Activated B cell treated with CpG ODN at 0.5 μM for 24 hours (primary cell): ENCODE measurements around the gene HOXC11. TPM values are rescaled to one million over a fixed set of nuclear protein-coding genes. Genes with fewer than 3 reads are reported as not detected.

ENCODE experiments used
- ATAC-seq: fragments of 200-7000 bp; cut with Tn5 transposase; one replicate; pipeline ENCODE4 v1.10.0; 2021; ENCODE audit warnings: low read depth, mild to moderate bottlenecking, moderate library complexity
- CTCF ChIA-PET: fragments of 350-600 bp; sonication (Branson Sonifier 250); formaldehyde crosslinking; loops from one replicate; lab custom pipeline; 2021; ENCODE audit warnings: antibody characterized with exemption; lab: Charles Lee
- POLR2A ChIA-PET: fragments of 350-600 bp; sonication (Branson Sonifier 250); formaldehyde crosslinking; loops from one replicate; lab custom pipeline; 2021; ENCODE audit warnings: antibody characterized with exemption; lab: Charles Lee
- DNase-seq: peaks from one replicate; pipeline ENCODE4 v3.0.0; 2022
- H3K27ac Mint-ChIP-seq: one replicate; pipeline ENCODE4 v1.8.0; 2020; ENCODE audit warnings: mixed read lengths
- H3K27me3 Mint-ChIP-seq: one replicate; pipeline ENCODE4 v1.8.0; 2021; ENCODE audit warnings: mixed read lengths
- H3K36me3 Mint-ChIP-seq: one replicate; pipeline ENCODE4 v1.8.0; 2021; ENCODE audit warnings: low read depth, mixed read lengths
- H3K4me1 Mint-ChIP-seq: one replicate; pipeline ENCODE4 v1.8.0; 2021; ENCODE audit warnings: mixed read lengths
- H3K4me3 Mint-ChIP-seq: one replicate; pipeline ENCODE4 v1.8.0; 2020; ENCODE audit warnings: mild to moderate bottlenecking, mixed read lengths
- H3K9me3 Mint-ChIP-seq: one replicate; pipeline ENCODE4 v1.8.0; 2020; ENCODE audit warnings: mixed read lengths
- CTCF ChIP-seq: fragments of 200-600 bp; IDR thresholded peaks from one replicate; pipeline ENCODE4 v1.8.0; 2022; ENCODE audit warnings: antibody characterized with exemption, mild to moderate bottlenecking
- intact Hi-C: fragments of 100-400 bp; cut with micrococcal nuclease; formaldehyde crosslinking; loops from one replicate; pipeline ENCODE4 v1.15.1; 2024
- total RNA-seq: library from RNA; stranded (reverse); gene quantifications from 2 replicates; pipeline ENCODE4 v1.2.3, GENCODE V29; 2022

HOXC11 gene
- total RNA-seq, 1 donor from 2014 or later, result not detected

GRCh38 chr12:53974084-53975063 is 1.4 kb downstream of the HOXC11 start, which contains the start of gene HOTAIR:
Gene HOTAIR, minus strand, starts transcription at chr12:53974954.
- DNase-seq (no peak), ATAC-seq (peak; percentile 45)
- Mint-ChIP-seq H3K27me3 (peaks cover 71% of the 10 kb centered on the region), H3K36me3 (no peaks in the 10 kb centered on the region), H3K27ac (peak within 1 kb of the TSS; percentile 50), H3K9me3 (peaks cover 4% of the 10 kb centered on the region), H3K4me3 (peak within 1 kb of the TSS; percentile 66), H3K4me1 (peaks cover 15% of the 10 kb centered on the region)
- no peak for TF ChIP-seq CTCF
- POLR2A ChIA-PET, result no interaction called here
- CTCF ChIA-PET, result no interaction called here
- intact Hi-C loops, result loop anchor here (2.0 to 5.0 kb wide), 3 partner anchors 14 to 37 kb away; partner anchors contain the start of gene HOXC13

GRCh38 chr12:53975064-53975471 is 2.1 kb downstream of the HOXC11 start:
- Mint-ChIP-seq H3K4me3 (peak overlapping the region; percentile 63), H3K4me1 (peaks cover 15% of the 10 kb centered on the region), H3K27ac (no peak overlapping the region), H3K9me3 (peaks cover 4% of the 10 kb centered on the region), H3K36me3 (no peaks in the 10 kb centered on the region), H3K27me3 (peaks cover 76% of the 10 kb centered on the region)
- CTCF ChIA-PET, result no interaction called here
- TF ChIP-seq CTCF, result no peak
- ATAC-seq (no peak), DNase-seq (no peak)
- intact Hi-C loops, result loop anchor here (2.0 kb wide), 2 partner anchors 14 to 20 kb away; no protein-coding TSS in a partner anchor
- POLR2A ChIA-PET, result no interaction called here

GRCh38 chr12:53975479-53976152 is 2.7 kb downstream of the HOXC11 start:
- H3K27me3 Mint-ChIP-seq, result peaks cover 76% of the 10 kb centered on the region

GRCh38 chr12:53976172-53976822 is 3.4 kb downstream of the HOXC11 start:
- intact Hi-C loops, result no loop called here
- no peak for ATAC-seq
- Mint-ChIP-seq H3K36me3 (no peaks in the 10 kb centered on the region), H3K4me3 (no peak overlapping the region), H3K27ac (no peak overlapping the region), H3K4me1 (peaks cover 15% of the 10 kb centered on the region), H3K27me3 (peaks cover 76% of the 10 kb centered on the region), H3K9me3 (peaks cover 4% of the 10 kb centered on the region)
- ChIA-PET POLR2A (interaction anchor here (0.8 kb wide), 1 partner anchor 8 kb away, joined by 4 read pairs; the partner anchor contains the start of gene HOXC10), CTCF (no interaction called here)
- no peak for TF ChIP-seq CTCF
- no peak for DNase-seq

More at GRCh38 chr12:53975479-53976152, 2.7 kb downstream of the HOXC11 start:
- POLR2A ChIA-PET, result interaction anchor here (0.8 kb wide), 1 partner anchor 9 kb away, joined by 4 read pairs; the partner anchor contains the start of gene HOXC10
- Mint-ChIP-seq H3K36me3 (no peaks in the 10 kb centered on the region), H3K4me3 (peak overlapping the region; percentile 63), H3K4me1 (peaks cover 15% of the 10 kb centered on the region), H3K27ac (peak overlapping the region; percentile 50), H3K9me3 (peaks cover 4% of the 10 kb centered on the region)
- intact Hi-C loops, result loop anchor here (2.0 kb wide), 2 partner anchors 15 to 19 kb away; no protein-coding TSS in a partner anchor
- TF ChIP-seq CTCF, result no peak
- DNase-seq, result no peak
- no peak for ATAC-seq
- CTCF ChIA-PET, result no interaction called here
